ENCODE data around the gene CLEC2A.
"Not testable (repeated sequence)": the region's sequence is repeated elsewhere in the genome, so short reads cannot be mapped to it uniquely, and the experiment has no call there.

Gene CLEC2A

DNA sequence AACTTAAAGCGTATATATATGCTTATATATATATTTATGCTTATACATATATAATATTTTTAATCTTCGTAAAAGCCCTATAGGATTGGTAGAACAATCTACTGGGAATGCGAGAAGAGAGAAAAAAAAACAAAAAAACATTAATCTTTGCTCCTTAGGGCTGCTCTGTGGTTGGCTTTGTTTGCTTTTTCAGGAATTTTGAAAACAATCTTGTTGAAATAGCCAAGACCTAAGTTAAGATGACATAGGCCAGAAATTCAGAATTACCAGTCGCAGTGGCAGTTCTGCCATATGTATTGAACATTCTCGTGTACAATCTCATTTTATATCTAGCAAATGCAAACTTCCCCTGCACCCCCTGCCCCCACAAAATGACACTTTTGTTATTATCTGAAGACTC lies 50.2 kb downstream of the CLEC2A start:
- FAIRE-seq (no peak), DNase-seq (ENCODE audit: insufficient read length, low spot score) (no peak)
- no peak for TF ChIP-seq POLR2A (IDR thresholded peaks at IDR 0.05; ENCODE audit: low read depth, low read length)

DNA sequence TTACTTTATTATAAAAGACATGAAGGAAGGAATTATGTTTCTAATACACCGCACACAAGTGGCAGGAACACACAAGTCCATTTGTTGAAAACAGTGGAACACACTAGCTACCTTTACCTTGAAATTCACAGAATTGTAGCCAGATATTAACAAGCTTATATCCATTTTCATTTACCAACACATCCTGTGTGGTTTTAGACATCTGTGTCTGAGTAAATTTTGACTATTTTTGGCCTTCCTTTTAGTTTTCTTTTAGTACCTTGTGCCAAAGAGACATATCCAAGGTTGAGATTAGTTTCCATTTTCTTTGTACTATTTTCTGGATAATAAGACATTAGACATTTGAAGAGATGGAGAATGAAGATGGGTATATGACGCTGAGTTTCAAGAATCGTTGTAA lies 50.9 kb downstream of the CLEC2A start, which contains the start of gene KLRF2:
Gene KLRF2 (plus strand): TSS at position 244 of the 400 bp plus-strand sequence. CDS start 107 bp downstream, at position 351.
- FAIRE-seq (no peak), DNase-seq (ENCODE audit: insufficient read length, low spot score) (no peak)
- TF ChIP-seq POLR2A (IDR thresholded peaks at IDR 0.05; ENCODE audit: low read depth, low read length), result no peak

DNA sequence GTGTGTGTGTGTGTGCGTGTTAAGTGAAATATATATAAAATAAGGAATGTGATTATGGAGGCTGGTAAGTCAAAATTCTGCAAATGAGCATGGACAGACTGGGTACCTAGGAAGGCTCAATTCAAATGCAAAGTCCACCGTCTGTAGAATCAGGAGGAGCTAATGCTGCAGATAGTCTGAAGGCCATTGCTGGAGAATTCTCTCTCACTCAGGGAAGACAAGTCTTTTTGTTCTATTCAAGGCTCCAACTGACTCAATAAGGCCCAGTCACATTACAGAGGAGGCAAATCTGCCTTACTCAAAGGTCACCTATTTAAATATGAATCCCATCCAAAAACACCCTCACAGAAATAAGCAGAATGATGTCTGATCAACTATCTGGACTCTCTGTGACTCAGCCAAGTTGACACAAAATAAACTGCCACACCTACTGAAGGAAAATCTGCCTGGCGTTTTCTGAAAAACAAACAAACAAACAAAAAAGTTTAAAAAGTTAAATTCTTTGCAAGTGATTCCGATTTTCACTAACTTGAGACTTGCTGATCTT lies 51.6 kb downstream of the CLEC2A start:
- no peak for TF ChIP-seq POLR2A (IDR thresholded peaks at IDR 0.05; ENCODE audit: low read depth, low read length)
- DNase-seq (ENCODE audit: insufficient read length, low spot score), result no peak
- no peak for FAIRE-seq

DNA sequence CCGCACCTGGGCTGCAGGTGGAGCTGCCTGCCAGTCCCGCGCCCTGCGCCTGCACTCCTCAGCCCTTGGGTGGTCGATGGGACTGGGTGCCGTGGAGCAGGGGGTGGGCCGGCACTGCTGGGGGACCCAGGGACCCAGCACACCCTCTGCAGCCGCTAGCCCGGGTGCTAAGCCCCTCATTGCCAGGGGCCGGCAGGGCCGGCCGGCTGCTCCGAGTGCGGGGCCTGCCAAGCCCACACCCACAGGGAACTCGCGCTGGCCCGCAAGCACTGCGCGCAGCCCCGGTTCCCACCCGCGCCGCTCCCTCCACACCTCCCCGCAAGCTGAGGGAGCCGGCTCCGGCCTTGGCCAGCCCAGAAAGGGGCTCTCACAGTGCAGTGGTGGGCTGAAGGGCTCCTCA lies 56.0 kb downstream of the CLEC2A start:
- not testable (repeated sequence) for FAIRE-seq; DNase-seq (ENCODE audit: insufficient read length, low spot score)

DNA sequence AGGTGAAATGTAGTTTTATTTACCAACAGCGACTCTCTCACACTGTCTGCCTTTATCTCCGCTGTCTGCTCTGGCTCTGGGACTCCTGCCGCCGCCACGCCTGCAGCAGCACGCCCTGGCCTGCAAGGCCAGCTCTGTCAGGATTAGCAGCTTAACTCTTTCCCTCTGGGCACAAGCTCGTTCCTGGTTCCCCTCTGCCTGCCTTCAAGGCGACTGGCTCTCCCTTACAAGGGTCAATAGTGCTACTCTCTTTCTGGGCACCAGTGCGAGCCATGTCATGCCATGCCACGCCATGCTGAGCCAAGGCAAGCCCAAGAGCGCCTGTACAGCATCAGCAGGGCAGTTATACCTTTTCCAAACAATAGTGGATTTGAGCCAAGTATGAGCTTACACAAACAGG lies 59.4 kb downstream of the CLEC2A start:
- no peak for TF ChIP-seq POLR2A (IDR thresholded peaks at IDR 0.05; ENCODE audit: low read depth, low read length)
- DNase-seq (ENCODE audit: insufficient read length, low spot score), result no peak
- FAIRE-seq, result no peak

DNA sequence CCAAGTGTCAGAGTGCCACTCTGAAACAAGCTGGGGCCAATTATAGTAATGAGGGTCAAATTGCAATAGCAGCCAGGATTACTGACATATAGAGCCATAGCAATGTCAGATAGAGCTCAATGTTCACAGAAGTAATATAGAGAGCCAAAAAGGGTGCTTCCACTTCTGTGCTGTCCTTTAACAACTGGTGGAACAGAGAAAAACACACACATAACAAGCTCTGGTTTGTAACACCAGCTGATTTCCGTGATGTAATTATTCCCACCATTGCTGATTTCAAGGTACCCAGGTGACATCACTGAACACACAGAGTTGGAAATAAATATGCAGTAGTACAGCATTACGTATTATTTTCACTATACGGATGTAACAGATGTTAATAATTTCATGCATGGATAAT lies 60.0 kb downstream of the CLEC2A start:
- DNase-seq (ENCODE audit: insufficient read length, low spot score), result no peak
- no peak for TF ChIP-seq POLR2A (IDR thresholded peaks at IDR 0.05; ENCODE audit: low read depth, low read length)
- FAIRE-seq, result no peak

DNA sequence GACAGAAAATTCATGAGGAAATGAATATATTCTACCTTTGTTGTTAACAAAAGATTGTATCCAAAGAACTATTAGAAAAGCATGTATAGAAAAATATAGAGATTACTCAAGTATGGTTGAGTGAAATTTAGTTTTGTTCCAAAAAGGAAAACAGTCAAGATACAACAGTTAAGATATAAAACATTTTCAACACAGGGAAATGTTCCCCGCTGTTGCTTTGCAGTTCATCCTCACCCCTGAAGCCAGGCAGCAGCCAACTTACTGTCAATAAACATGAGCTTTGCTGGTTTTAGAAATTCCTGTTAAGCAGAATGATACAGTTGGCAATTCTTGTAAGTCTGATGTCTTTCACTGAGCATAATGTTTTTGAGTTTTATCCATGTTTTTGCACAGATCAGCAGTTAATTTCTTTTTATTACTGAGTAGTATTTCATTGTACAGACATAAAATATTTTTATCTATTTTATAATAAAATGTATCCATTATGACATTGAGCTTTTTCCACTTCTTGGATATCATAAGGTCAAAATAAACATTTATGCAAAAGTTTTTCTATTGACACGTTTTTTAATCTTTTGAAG lies 61.8 kb downstream of the CLEC2A start:
- DNase-seq (ENCODE audit: insufficient read length, low spot score) (no peak), FAIRE-seq (peak; percentile 86)
- TF ChIP-seq POLR2A (IDR thresholded peaks at IDR 0.05; ENCODE audit: low read depth, low read length), result no peak

DNA sequence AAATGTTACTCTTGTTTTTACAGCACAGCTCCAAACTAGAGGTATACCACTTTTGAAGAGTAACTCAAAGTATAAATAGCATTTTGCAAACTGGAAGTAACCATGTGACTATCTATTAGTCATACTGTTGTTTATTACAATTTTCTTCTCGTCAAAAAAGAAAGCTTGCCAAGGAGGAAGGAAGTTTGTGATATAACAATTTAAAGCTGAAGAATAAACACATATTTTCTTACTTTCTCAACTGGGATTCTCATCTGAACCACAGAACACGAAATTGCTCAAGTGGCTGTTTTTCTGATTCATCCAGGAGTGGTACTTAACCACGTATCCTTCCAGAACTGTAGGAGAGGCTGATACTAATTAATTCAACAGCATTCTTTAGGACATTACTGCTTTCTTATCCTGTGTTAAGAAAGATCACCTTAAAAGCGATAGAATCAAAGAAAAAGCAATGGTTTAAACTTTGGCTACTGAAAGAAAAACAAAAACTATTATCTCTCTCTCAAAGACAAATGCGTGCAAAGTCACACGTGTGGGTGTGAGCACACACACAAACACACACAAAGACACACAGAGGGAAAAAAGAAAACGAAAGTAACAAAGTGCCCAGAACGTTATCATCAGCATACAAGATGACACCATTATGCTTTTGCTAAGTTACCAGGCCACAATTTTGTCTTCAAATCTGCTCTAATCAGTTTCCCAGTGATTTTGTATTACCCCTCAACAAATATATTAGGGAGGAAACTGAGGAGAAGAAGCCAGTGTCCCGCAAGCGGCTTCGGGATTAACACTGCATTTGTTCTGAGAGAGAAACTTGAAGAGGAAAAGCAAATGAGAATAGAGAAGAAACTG lies 62.6 kb downstream of the CLEC2A start, which contains the start of gene CLEC2B:
Gene CLEC2B (minus strand): TSS at position 48 of the 855 bp plus-strand sequence.
- peak; percentile 94 for FAIRE-seq
- no peak for DNase-seq (ENCODE audit: insufficient read length, low spot score)
- TF ChIP-seq POLR2A (IDR thresholded peaks at IDR 0.05; ENCODE audit: low read depth, low read length), result no peak

DNA sequence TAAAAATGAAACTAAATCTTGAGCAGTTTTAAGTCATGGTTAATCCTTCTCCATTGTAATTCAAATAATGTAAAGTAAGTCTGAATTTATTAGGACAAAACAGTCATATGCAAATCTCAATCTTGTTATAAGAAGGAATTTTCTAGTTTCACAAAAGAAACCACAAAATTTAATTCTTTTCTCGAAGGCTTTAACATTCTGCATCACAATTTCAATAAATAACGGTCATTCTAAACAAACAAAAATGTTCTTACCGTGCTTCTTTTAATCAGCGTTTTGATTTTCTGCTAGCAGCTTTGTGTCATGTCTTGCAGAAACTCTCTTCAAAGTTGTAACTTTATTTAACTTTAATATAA lies 63.2 kb downstream of the CLEC2A start:
- DNase-seq (ENCODE audit: insufficient read length, low spot score), result no peak
- no peak for TF ChIP-seq POLR2A (IDR thresholded peaks at IDR 0.05; ENCODE audit: low read depth, low read length)
- FAIRE-seq, result no peak

DNA sequence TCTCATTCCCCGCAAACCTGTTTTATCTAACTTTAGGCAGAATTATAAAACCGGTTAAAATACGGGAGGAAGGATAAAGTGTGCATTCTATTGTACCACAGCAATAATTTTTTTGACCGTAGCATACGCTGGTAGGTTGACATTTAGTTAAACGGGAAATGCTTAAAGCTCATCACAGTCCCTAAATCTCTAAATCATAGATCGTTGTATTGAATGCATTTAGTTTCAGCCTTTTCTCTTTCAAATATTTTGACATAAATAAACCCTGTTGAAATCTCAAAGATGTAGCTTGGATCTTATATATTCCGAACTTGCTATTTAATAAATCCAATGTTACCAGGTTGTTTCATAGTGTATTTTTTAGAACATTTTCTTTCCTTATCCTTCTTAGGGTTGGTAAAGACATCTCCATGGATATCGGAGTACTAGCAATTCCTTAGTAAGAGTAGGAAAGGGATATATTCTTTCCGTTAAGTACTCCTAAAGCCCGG lies 63.8 kb downstream of the CLEC2A start:
- DNase-seq (ENCODE audit: insufficient read length, low spot score) (no peak), FAIRE-seq (peak; percentile 57)
- no peak for TF ChIP-seq POLR2A (IDR thresholded peaks at IDR 0.05; ENCODE audit: low read depth, low read length)

DNA sequence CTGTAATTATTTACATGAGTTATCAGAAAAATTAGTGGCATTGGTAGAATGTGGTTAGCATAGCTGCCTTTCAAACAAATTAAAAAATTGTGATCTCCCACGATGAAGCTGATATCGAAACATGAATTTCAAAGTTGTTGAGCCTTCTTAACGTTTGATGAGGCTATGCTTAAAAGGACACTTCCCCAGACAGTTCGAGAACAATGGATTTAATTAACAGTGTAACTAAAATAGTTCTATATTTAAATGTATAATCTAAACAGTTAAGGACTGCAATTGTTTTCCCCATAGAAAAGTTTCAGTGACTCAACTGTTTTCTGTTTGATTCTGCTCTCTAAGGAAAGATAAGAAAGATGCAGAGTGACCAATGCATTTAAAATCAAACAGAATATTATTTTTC lies 64.6 kb downstream of the CLEC2A start:
- TF ChIP-seq POLR2A (IDR thresholded peaks at IDR 0.05; ENCODE audit: low read depth, low read length), result no peak
- no peak for FAIRE-seq

DNA sequence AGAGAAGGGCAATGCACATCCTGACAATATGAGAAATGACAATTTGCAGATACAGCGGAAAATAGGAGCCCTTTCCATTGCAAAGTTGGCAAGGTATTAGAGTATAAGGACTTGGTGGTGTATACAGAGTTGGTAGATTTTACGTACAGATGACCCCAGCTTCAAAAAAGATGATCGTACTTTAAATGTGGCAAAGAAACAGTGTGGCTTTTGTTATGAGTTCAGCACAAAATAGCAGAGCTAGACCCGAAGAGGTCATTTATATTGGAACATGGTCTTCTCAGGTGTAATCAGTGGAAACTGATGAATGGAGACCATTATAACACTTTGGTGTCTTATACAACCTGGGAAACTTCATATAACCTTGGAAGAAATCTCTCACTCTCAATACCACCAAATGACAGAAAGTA lies 65.3 kb downstream of the CLEC2A start:
- no peak for FAIRE-seq
- TF ChIP-seq POLR2A (IDR thresholded peaks at IDR 0.05; ENCODE audit: low read depth, low read length), result no peak
- no peak for DNase-seq (ENCODE audit: insufficient read length, low spot score)

More for the DNA sequence above, 64.6 kb downstream of the CLEC2A start:
- DNase-seq (ENCODE audit: insufficient read length, low spot score), result no peak

DNA sequence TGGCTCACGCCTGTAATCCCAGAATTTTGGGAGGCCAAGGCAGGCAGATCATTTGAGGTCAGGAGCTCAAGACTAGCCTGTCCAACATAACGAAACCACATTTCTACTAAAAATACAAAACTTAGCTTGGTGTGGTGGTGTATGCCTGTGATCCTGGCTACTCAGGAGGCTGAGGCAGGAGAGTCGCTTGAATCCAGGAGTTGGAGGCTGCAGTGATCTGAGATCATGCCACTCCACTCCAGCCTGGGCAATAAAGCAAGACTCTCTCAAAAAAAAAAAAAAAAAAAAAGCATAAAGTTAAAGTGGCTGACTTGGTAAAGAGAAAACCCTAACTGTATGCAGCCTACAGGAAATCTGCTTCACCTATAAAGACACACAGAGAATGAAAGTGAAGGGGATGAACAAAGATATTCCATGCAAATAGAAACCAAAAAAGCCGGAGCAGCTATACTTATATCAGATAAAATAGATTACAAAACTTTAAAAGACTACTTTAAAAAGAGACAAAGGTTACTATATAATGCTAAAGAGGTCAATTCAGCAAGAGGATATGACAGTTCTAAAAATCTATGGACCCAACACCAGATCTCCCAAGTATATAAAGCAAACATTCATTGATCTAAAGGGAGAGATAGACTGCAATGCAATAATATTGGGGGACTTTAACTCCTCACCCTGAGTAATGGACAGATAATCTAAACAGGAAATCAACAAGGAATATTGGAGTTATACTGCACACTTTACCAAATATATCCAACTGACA lies 67.1 kb downstream of the CLEC2A start:
- DNase-seq (ENCODE audit: insufficient read length, low spot score), result no peak
- peak; percentile 45 for FAIRE-seq
- no peak for TF ChIP-seq POLR2A (IDR thresholded peaks at IDR 0.05; ENCODE audit: low read depth, low read length)

Measured in H54 (cell line).